HUDEP-2 (cell line): ENCODE data around the gene C19orf67.

Source experiments
- DNase-seq, 76 experiments: peaks; one replicate each; lab custom pipeline; 2025; ENCODE audit not compliant: unreplicated experiment in 76 of 76; lab: John Stamatoyannopoulos, UW

Gene C19orf67

GRCh38 chr19:14111486-14111885 is 25.9 kb upstream of the C19orf67 start:
- DNase-seq, result no peak

GRCh38 chr19:14110650-14111049 is 25.1 kb upstream of the C19orf67 start:
- DNase-seq, result no peak

DNA sequence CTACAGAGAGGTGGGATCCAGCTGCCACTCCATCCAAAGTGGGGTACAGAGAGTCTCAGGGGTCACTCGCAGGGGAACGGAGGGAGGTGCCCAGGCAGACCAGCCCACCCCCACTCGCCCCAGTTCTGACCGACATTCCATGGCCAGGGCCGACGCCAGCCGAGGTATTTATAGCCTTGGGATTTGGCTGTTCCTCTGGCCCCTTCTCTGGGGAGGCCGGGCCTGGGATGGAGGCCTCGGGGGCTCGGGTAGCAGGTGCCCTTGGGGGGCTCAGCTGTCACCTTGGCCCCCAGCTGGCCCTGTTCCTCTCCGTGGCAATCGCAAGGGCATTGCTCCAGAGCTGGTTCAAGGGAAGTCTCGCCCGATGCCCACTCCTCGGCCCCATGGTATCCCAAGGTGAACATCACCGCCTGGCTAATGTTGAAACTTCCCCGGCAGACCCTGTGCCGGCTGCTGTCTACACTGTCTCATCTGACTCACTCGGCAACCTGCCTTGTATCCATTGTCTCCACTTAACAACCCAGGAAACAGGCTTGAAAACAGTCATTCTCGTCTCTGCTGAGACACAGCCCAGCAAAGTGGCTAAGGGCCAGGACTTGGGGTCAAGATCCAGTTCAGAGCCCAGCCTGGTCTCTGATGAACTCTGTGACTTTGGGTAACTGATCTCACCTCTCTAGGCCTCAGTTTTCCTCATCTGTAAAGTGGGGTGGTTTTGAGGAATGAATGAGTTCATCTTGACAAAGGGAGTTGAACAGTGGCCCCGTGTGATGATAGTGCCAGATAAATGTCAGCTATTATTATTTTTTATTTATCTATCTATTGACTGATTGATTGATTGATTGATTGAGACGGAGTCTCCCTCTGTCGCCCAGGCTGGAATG is 22.2 kb upstream of the C19orf67 start:
- DNase-seq, result no peak

GRCh38 chr19:14106840-14107239 is 21.3 kb upstream of the C19orf67 start:
- DNase-seq, result no peak

- no peak for DNase-seq
These were observed 20.1 kb upstream of the C19orf67 start for GRCh38 chr19:14105680-14106079.

DNA sequence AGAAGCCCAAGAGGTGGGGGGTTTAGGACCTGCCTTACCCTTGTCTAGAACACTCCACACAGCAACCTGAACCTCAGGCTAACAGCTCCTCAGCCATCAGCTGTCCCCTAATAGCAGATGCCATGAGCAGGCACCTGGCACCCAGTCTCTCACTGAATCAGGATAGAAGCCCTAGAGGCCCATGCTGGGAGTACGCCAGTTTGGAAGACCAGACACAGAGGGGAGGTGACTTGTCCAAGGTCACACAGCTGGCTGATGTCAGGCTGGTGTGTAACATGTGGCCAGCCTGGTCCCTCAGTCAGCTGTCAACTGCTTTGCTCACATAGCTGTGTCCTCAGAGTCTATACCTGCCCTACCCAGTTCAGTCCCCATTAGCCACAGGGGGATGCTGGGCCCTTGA is 17.7 kb upstream of the C19orf67 start:
- peak in 23 of 76 experiments; percentile 9 to 44 (median 21) for DNase-seq

DNA sequence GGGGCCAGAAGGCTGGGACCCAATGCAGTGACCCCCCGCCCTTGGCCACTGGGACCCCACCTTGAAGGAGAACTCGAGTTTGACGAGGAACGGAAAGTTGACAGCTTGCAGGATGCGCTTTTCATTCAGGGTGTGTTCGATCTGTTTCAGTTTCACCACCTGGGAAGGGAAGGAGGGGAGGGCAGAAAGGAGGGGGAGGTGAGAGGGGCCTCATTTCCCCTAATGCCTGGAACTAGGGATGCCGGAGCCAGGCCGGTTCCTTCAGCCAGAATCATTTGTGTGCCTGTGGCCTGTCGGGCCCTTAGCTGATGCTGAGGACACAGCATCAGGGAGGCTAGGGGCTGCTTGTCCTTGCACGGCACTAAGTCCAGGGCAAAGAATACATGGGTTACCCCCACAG is 17.2 kb upstream of the C19orf67 start:
- no peak for DNase-seq

DNA sequence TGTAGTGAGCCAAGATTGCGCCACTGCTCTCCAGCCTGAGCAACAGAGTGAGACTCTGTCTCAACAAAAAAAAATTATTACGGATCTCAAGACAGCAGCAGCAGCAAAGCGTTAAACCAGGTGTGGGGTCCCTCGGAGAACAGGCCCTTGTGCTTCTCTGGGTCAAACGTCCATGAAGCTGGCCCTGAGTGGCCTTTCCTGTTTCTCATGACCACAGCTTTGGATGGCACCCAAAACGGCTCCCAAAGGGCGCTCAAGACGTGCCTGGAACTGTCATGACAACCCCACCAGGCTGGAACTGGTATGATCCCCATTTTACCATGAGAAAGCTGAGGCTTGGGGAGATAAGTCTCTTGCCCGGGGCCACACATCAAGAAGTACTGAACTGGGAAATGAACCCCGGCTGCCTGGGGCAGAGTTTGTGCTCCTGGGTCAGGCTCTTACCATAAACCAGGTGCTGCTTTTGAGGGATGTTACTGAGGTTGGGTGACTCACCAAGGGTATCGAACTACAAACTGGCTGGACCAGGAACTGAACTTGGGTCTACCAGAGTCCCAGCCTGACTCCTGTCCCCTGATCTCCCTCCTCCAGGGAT is 16.6 kb upstream of the C19orf67 start:
- no peak for DNase-seq

GRCh38 chr19:14101003-14101545 is 15.5 kb upstream of the C19orf67 start:
- DNase-seq, result no peak

- DNase-seq, result peak in 3 of 76 experiments; percentile 8 to 25 (median 11)
These were observed 12.1 kb upstream of the C19orf67 start for GRCh38 chr19:14097532-14098151.

DNA sequence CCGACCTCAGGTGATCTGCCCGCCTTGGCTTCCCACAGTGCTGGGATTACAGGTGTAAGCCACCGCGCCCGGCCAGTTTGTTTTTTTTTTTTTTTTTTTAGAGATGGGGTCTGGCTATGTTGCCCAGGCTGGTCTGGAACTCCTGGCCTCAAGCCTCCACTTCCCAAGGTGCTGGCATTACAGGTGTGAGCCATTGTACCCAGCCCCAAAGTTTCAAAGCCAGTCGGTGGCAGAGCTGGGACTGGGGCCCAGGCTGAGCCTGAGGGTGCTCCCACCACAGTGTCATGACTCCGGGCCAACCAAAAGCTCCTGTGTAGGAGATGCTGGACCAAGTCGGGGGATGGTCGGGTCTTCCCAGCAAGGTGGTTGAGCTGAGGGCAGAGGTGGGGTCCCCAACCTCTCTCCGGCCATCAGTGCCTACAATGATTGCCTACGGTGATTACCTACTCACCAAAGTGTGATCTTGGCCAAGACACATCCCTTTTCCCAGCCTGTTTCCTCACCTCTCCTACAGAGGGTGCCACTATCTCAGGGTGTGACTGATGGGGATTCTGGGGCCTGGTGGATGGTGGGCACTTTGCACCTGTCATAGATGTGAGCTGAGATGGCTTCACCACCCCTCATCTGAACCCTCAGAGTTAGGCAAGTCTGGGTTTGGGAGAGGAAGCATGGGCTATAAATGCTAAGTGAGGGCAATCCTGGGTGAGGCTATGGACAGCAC is 10.8 kb upstream of the C19orf67 start:
- DNase-seq, result no peak

DNA sequence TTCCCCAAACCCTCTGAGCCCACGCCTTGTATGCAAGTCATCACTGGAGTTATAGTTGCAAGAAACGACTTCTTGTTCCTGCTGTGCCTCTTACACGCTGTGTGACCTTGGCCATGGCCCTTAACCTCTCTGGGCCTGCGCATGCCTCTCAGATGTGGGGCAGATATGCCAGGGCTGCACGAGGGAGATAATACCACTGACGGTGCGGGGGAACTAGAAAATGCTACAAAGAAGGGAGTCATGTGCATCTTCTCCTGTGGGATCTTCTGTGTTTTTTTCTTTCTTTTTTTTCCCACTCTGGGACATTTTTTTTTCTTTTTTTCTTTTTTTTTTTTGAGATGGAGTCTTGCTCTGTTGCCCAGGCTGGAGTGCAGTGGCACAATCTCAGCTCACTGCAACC is 9.3 kb upstream of the C19orf67 start:
- DNase-seq, result peak in 65 of 76 experiments; percentile 17 to 85 (median 55)

GRCh38 chr19:14093117-14093823 is 7.7 kb upstream of the C19orf67 start:
- DNase-seq, result peak in 12 of 76 experiments; percentile 8 to 55 (median 28)

DNA sequence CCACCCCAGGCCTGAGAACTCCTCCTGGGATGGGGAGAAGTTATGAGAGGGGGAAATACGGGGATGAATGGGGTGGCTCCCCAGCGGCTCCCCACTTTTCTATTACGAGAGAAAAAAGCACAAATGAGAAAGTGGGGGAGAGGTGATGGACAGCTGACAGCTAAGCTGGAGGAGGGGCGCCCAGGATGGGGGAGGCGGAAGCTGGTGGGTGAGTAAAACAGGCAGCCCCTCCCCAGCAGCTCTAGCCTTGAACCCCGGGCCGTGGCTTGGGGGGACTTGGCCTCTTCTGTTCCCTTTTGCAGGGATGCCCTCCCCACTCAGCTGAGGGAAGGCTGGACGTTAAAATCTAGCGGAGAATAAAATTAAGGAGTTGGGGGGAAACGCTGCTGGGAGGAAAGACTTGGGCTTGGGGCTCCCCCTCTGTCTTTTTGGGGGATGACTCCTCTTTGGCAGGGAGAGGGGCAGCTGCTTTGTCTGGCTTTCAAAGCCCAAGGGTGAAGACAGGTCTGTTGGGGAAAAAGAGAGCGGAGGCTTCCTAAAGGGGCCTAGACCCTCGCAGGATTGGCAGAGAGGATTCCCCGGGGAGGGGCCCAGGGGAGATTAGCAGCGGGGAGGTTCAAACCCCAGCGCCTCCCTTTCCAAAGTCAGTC is 6.4 kb upstream of the C19orf67 start:
- DNase-seq, result peak in 12 of 76 experiments; percentile 28 to 83 (median 53)

DNA sequence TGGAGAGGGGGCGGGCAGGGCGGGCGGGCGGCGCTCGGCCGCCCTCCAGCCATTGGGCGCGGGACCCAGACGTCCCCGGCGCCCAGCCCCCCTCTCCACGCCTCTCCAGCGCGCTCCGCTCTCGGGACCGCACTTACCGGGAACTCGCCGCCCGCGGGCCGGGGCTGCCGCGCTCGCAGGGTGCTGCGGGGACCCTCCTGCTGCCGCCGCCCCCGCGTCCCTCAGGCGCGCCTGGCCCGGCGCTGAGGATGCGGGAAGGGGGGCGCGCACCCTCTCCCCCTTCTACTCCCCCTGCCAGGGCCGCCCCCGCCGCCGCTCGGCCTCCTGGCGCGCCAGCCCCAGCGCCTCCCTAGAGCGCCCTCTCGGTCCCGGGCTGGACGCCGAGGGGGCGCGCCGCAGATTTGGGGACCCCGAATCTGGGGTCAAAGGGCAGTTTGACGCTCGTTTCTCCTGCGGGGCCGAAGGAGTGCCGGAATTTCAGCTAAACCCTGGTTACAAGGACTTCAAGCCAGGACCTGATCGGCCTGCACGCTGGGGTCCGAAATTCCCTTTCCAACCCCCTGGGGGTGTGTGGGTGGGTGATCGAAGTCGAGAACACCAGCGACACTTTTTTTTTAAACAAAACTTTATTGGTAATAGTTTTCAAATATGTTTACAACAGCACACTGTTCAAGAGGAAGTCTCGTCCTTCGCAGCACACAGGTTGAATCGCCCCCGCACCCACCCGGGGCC is 5.7 kb upstream of the C19orf67 start:
- peak in 71 of 76 experiments; percentile 66 to 98 (median 87) for DNase-seq

- peak in 67 of 76 experiments; percentile 63 to 96 (median 89) for DNase-seq
These were observed 5.0 kb upstream of the C19orf67 start, which contains the start of gene SAMD1 for GRCh38 chr19:14090509-14091080. Gene SAMD1, minus strand, starts transcription at chr19:14090751.

DNA sequence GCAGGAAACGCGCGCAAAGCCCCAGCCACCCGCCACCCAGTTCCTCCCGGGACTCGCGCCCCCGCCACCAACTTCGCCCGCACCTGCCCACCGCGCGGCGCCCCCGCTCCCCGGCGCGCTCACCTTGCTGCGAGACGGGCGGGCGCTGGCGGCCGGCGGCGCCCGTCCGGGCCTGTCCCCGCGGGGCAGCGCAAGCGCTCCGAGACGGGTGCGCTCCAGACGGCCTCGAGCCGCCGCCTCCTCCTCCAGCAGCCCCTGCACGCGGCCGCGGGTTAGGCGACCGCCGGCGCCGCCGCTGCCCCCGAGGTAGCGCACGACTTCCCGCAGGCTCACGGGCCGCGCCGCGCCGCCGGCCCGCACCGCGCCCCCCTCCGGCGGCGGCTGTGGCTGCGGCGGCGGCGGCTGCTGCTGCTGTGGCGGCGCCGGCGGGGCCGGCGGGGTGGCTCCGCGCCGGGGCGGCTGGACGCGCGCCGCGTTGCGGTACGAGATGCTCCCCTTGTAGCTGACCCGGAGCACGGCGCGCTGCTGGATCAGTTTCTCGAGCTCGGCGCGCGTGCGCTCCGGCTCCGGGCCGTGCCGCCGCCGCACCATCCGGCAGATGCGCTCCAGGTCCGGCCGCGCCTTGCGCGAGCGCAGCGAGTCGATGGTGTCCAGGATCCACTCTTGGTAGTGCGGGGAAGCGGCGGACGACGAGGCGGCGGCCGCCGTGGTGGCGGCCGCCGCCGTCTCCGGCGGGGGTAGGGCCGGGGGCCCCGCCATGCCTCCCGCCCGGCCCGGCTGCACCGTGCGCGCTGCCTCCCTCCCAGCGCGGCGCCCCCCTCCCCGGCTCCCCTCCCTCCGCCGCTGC is 4.3 kb upstream of the C19orf67 start:
- DNase-seq, result peak in 43 of 76 experiments; percentile 16 to 59 (median 35)

GRCh38 chr19:14089412-14089661 is 3.8 kb upstream of the C19orf67 start:
- no peak for DNase-seq
